Activated naive CD4-positive, alpha-beta T cell treated with Interleukin-2 at 50 U/mL for 16 hours (primary cell): ENCODE measurements around the gene CUEDC1.
"Not testable (repeated sequence)": the region's sequence is repeated elsewhere in the genome, so short reads cannot be mapped to it uniquely, and the experiment has no call there.

Source experiments
- DNase-seq: peaks from one replicate; pipeline ENCODE4 v3.0.0-alpha.2; 2020

Gene CUEDC1

DNA sequence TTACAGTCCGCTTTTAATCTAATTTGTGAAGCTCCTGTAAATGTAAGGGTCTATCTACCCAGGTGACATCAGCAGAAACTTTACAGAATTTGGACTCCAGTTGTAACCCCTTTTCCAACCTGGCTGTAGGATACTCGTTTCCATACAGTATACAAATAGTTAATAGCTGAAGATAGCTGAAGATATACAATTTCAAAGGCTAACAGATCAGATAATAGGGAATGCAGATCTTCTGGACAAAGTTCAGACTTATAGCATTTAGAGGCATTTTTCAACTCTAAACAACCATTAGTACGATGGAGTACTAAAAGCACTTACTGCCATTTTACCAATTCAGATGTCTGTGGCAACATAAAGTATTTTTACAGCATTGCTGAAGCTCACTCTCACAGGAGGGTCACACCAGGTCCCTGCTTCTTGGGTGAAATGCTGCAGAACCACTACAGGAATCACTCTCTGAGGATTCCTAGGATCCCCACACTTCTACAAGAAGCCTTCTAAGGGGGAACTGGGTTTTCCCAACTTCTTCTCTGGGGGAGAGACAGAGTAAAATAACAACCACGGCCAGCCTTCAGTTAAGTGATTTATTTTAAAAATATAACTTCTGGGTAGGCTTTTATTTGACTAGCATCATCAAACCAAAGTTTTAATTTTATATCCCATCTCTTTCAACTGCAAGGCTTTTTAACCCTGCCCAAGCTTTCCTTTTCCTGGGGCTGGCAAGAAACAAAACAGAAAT is 29.9 kb upstream of the CUEDC1 start:
- DNase-seq = no peak

DNA sequence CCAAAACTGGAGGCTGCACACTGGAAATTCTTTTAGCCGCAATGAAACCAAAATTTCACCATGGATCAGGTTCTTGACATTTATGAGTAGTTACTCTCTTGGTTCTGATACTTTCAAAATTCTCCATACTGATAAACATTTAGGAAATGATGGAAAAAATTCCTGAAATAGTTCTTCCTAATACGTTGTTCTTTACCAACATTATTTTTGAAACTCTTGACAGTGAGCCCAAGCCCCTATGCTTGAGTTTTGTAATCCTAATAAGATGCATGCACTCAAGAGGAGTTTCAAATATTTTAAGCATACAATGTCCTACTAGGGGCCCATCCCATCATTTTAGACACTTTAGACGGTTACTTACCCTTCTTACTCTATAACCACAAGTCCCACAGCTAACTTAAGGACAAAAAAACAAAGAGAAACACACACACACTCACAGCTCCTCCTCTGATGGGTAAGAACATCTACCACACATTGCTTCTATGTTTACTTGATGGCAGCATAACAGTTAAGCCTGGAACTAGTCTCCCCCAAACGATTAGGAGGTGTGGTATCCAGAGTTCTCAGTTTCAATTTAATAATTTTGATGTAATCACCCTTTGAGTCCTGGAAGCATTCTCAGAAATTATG is 29.2 kb upstream of the CUEDC1 start:
- DNase-seq = no peak

DNA sequence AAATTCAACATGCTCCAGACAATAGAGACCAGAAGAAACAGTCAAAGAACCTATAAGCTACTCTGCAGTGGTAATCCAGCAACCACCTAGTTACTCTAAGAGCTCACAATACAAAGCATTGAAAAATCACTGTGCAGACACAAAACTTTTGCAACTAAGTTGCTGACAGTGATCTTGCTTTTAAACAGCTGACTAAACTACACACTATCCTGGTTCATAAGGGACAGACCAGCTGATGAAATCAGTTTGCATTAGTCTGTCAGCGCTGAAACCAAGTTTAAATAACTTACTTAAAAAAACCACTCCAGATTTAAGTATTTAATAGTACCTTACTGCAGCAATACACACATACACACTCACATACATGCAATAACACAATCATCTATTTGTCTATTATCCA is 28.2 kb upstream of the CUEDC1 start:
- DNase-seq = no peak

DNA sequence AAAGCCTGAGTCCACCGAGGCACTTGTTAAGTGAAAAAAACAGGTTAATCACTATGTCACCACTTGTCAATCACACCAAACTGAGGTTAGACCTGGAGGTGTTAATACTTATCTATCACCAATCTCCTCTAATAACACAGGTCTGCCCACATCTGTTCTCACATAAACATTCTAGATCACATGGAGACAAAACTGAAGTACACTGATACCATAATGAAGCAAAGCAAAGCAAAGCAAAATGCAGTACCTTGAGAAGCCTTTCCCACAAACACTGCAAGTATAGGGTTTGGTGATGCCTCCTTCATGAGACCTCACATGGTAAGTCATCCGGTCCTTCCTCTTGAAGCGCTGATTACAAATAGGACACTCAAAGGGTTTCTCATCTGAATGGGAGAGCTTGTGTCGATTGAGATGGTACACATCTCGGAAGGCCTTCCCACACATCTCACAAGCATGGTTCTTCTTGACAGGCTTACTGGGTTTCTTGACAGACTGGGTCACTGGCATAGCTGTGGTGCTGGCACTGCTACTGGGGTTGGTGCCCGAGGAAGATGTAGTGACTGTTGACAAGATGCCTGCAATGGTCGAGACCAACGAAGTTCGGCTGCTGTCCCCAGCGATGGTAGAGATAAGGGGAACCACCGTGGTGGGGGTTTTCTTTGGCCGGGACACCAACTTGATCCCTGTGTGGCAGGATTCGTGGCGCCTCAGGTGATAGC is 27.4 kb upstream of the CUEDC1 start:
- DNase-seq = no peak

DNA sequence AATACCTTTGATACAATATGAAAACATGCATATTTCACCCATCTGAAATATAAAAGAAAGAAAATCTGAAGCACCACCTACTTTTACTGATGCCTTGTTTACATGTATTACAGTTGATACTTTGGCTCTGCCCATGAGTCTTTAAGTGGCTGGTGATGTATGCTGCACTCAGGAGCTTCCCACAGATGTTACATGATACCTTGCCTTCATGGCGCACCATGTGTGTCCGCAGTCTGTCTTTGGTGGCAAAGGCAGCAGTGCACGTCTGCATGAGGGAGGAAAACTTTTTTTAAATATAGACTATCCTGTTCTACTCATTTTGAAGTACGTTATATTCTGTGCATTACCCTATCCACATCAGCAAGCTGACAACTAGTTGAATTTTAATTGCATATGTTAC is 25.3 kb upstream of the CUEDC1 start:
- DNase-seq = no peak

DNA sequence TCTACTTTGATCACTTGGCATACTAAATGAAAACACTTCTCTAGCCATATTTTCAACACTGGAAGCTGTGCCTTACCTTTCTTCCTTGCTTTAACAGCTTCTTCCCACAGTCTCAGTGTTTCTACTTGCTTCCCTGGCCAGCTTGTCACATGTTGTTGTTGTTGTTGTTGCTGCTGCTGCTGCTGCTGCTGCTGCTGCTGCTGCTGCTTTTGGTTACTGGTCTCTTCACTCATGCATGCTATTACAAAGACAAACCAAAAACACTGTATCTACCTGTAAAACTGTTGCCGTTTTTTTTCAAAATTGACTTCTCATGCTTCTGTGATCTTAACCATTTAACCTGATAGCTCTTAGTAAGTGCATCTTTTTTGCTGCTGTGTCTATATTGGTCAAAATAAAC is 23.9 kb upstream of the CUEDC1 start:
- DNase-seq = no peak

DNA sequence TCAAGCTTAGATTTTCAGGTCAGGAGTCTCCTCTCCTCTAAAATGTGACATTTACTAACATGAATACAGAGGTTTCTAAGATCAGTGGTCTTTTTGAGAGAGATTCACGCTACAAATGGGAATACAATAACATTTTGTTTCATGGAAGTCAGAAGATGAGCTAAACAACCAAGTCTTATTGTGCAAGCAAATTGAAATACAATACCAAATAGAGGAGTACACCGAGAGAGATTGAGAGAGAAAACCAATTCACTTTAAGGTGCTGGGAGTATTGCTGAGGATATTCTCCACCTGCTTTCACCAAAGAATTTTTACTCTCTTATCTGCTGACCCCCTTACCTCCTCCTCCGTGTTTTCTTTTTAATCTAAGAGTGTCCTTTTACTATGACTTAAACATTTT is 21.4 kb upstream of the CUEDC1 start:
- no peak for DNase-seq

DNA sequence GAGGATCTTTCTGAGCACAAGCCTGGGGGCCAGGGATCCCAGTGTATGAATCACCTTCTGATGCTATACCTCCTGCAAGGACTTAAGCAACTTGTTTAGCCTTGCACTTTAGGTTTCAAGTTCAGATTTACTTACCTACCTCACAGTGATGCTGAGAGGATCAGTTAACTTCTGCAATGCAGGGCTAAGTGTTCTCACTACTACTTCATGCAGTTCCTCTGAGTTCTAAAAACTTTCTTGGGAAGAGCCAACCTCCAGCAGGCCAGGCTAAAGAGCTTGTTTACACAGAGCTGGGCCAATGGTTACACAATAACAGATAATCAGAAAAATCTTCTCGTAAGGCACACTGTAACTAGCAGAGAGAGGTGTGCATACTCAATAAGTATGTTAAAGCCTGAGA is 19.8 kb upstream of the CUEDC1 start:
- DNase-seq = no peak

DNA sequence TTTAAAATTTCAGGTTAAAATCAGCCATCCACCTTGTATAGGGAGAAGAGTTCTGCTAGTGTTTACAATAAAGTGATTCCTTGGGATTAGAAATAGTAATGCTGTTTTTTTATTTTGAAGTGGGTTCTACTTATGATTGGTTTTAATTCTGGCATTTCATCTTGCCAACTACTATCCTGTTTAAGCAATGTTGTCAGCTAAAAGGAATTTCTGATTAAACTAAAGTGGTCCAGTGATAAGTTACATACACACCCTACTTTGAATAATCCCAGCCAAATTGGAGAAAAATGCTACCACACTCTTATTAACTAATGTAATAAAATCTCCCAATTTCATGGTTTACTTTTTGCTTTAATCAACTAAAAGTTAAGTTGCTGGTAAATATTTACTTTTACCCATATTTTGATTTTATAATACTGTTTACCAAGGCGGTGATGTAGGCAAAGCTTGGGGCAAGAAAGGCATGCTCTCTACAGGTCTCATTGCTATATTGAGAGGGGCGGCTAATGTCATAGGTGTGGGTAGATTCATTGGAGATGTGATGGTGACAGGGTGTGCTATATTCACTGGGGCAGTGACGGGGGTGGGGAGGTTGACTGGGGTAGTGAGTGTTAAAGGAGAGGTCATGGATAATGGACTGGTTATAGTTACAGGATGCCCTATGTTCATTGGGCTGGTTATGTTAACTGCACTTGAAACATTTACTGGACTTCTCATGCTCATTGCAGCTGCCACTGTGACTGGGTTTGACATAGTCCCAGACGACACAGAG is 19.0 kb upstream of the CUEDC1 start:
- DNase-seq = not testable (repeated sequence)

DNA sequence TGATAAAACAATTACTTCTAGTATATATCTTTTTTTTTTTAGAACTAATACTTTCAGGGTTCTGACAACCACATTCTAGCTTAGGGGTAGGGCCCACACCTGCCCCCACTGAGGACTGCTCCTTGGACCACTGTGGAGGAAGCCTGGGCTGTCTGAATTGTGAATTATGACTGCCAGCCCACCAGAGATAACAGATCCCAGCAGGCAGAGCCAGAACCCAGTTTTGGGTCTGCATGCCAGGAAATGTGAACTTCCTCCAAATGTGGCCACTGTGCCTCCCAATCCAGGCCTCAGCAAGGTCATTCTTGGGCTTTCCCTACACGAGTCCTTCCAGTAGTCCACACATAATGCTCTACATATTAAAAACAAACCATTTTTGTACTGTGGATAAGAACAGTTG is 16.9 kb upstream of the CUEDC1 start:
- DNase-seq = no peak

DNA sequence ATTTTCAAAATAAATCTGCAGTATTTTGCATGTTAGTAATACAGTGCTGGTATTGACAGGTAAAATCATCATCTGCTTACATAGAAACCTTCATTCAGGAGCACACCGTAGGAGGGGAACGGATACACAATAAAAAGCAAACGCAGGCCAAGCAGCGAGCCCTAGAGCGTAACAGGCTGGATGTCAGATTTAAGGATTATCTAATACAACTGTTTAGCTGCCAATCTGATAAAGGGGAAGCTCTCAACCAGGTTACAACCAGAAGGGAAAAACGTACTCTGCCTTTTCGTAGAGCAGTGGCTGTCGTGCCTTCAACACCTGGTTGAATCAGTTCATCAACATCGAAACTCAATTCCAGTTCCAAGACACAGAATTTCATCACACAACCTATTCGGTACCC is 16.4 kb upstream of the CUEDC1 start:
- no peak for DNase-seq

DNA sequence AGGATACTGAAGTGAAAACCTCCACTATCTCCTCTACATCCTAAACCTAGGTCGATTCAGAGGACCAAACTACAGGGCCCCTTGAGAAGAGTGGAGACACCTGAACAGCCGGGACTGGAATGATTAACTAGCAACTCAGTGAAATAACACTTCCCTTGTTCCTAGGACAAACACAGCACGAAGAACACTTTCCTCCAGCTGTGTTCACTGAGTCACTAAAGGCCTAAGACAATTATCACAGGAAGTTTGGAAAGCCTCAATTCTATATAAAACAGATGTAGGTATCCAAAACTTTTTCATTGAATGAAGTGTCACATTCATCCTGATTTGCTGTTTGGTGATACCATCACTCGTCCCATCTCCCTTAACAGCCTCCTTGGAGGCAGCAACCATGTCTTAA is 15.5 kb upstream of the CUEDC1 start:
- no peak for DNase-seq

DNA sequence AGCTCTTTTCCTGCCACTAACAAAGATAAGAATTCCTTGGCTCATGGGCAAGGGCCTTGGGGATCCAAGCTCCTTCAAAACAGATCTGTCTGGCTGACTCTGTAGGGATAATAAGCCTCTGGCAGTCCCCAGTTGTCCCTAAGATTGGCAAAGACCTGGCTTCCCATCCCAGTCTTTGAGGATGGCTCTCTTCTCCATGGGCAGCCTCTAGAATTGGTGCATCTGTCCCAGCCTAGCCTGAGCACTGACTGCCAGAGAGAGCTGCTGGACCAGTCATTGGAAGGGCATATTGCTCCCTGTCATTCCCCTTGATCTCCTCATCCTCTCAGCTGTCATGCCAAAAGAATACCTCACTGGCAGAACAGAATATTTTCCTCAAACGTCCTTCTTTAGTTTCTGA is 13.2 kb upstream of the CUEDC1 start:
- no peak for DNase-seq

DNA sequence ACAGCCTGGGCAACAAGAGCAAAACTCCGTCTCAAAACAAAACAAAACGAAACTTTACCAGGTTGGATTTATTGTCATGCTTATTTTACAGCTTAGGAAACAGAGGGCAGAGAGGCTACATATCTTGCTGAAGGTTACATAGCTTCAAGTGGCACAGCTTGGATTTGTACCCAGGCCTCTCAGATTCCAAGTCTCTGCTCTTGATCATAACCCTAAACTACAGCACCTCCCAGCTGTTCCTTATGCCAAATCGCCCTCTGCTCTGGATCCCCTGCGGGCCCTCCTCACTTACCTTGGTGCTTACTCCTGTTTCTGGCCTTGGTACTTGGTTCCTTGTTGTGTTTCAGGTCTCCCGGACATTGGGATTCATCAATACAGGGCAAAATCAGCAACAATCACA is 11.7 kb upstream of the CUEDC1 start:
- DNase-seq = no peak

DNA sequence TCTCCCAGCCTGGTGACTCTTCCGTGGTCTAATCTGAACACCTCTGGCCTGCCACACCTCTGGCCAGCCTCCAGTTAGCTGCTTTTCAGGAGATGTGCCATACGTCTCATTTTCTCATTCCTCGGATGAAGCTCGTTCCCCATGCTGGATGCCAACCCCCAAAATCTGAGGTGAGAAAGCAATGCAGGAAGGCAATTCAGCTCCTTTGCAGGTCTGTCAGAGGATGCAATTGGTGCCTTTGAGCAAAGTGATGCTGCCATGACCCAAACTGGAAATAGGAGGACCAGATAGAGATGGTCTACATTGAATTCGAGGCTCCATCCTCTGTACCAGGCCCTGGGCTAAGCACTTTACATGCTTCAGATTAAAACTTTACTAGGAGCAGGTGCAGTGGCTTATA is 11.0 kb upstream of the CUEDC1 start:
- no peak for DNase-seq

DNA sequence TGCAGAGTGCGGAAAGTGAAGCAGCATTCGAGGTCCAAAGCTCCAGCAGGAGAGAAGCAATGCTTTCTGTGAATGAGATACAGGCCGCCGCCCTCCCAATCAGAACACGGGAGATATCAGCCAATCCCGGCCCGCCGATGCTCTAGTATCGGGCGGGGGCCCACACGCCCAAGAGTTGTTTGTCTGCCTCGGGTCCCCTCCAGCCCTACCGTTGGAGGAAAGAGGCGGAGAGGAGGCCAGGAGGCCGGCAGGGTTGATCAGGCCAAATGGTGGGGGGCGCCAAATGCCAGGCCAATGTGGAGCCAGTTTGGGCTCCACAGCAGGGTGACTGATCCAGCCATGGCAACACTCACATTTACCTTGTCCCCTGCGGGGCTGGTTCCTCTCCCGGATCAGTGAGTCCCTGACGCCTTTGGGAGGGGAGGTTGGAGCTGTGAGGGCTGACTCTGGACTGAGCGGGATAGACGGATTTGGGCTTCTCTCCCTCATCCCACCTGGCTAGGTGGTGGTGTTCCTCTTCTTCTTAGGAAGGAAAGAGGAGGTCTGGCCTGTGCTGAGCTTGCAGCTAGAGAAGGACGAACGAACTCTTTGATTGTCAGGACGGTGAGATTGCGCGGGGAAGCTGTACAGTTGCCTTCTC is 10.4 kb upstream of the CUEDC1 start:
- no peak for DNase-seq

DNA sequence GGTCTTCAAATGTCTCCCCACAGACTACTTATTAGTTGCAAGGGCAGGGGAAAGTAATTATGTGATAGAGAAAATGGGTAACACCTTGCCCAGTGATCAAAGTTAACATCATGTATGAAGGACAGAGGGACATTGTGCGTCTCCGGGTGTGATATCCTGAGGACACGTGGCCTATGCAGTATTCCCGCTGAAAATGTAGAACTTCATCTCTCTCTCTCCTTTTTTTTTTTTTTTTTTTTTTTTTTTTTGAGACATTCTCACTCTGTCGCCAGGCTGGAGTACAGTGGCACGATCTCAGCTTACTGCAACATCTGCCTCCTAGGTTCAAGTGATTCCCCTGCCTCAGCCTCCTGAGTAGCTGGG is 7.9 kb upstream of the CUEDC1 start:
- DNase-seq = no peak

DNA sequence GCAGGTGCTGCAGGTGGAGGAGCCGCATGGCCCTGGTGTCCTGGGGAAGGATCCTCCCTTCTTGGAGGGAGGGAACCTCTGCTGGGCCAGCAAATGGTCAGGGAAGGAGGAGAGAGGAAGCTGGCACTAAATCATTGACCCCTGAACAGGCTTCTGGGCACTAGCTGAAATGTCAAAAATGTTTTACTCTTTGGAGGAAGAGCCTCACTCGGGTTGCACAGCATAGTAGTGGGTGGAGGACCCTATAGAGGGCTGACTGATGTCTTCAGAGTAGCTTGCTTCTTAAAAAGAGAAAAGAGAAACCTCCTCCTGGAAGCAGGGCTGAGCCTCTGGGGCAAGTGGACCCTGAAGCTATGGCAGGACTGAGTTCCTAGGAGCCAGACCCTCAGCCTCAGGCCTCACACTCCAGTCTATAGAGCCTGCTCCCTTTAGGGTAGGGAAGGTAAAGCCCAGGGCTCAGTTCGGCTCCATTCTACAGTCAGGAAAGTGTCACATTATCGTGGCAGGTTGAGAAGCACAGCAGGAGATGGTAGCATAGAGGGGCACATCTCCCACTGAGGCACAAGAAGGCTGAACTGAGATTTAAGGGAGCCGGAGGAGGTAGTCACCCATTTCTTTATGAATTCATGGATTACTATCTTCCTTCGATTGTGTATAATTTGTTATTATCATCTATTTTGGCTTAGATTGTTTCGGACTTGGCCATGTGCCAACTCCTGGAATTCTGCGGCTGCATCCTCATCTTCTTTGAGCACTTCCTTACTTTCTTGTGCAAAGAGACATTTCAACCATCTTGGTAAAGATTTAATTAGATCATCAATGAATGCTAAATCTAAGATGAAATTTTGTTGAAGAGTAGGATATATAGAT is 7.3 kb upstream of the CUEDC1 start:
- DNase-seq = no peak

DNA sequence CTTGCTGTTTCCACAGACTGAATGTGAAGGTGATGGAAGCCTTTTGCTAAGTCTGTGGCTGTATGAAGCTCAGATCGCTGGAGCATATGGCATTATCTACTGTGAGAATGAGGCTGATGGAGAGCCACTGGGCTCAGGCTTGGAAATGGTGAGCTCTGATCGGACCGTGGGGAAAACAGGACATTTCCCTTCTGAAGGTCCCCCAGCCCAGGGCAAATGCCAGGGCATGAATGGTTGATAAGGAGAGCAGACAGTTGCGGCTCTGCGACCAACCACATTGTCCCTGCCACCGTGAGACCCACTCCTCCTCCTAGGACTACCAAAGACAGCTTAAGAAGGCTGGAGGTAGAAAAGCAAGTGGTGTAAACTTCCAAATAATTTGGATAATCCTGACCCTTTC is 4.7 kb upstream of the CUEDC1 start:
- DNase-seq = no peak

DNA sequence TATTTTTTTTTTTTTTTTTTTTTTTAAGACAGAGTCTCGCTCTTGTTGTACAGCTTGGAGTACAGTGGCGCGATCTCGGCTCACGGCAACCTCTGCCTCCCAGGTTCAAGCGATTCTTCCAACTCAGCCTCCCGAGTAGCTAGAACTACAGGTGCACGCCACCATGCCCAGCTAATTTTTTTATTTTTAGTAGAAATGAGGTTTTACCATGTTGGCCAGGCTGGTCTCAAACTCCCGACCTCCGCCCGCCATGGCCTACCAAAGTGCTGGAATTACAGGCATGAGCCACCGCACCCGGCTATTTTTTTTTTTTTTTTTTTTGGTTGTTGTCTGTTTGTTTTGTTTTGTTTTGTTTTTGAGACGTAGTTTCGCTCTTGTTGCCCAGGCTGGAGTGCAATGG is 3.2 kb upstream of the CUEDC1 start:
- not testable (repeated sequence) for DNase-seq

DNA sequence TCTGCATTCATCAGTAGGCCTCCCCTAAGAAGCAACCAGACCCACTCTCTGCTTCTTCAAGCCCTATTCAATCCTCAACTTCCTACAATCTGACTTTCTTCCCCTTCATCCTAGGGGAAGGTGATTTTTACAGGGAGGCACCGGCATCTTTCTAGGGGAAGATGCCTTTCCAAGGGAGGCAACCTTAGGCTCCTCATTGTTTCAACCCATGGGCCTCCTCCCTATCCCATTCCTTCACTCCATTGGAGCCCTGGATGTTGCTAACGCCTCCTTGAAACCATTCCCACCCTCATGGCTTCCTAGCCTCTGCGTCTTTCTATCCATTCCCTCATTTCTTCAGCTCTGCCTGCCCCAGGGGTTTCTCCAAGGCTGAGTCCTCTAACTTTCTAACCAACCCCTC is 2.7 kb upstream of the CUEDC1 start:
- DNase-seq = no peak
